ENCODE data around the gene DTNA. TPM values are rescaled to one million over a fixed set of nuclear protein-coding genes. Genes with fewer than 3 reads are reported as not detected.

The DTNA gene
- total RNA-seq, 2 donors from 2014 or later, result 1.4 TPM; not detected in 1

GRCh38 chr18:34808389-34808788 is 98.3 kb downstream of the DTNA start:
- ATAC-seq (no peak), DNase-seq (ENCODE audit: low spot score in 2 of 2) (no peak)
- Mint-ChIP-seq H3K9me3 (no peaks in the 10 kb centered on the region), H3K27ac (no peak overlapping the region), H3K36me3 (no peaks in the 10 kb centered on the region)

GRCh38 chr18:34809451-34810072 is 99.5 kb downstream of the DTNA start:
- no peak overlapping the region for H3K27ac Mint-ChIP-seq
- H3K36me3 Mint-ChIP-seq, result no peaks in the 10 kb centered on the region
- no peak for ATAC-seq
- no peaks in the 10 kb centered on the region for H3K9me3 Mint-ChIP-seq
- DNase-seq (ENCODE audit: low spot score in 2 of 2), result no peak

- no peaks in the 10 kb centered on the region for H3K36me3 Mint-ChIP-seq
- H3K9me3 Mint-ChIP-seq, result no peaks in the 10 kb centered on the region
Measured at GRCh38 chr18:34816183-34816582, 106.1 kb downstream of the DTNA start.

GRCh38 chr18:34817636-34818035 is 107.5 kb downstream of the DTNA start:
- ATAC-seq, result no peak
- no peaks in the 10 kb centered on the region for H3K36me3 Mint-ChIP-seq
- no peak overlapping the region for H3K27ac Mint-ChIP-seq
- H3K9me3 Mint-ChIP-seq, result no peaks in the 10 kb centered on the region
- DNase-seq (ENCODE audit: low spot score in 2 of 2), result no peak

More at GRCh38 chr18:34816183-34816582, 106.1 kb downstream of the DTNA start:
- ATAC-seq (no peak), DNase-seq (ENCODE audit: low spot score in 2 of 2) (no peak)
- no peak overlapping the region for H3K27ac Mint-ChIP-seq

GRCh38 chr18:34818064-34818463 is 108.0 kb downstream of the DTNA start:
- H3K27ac Mint-ChIP-seq, result no peak overlapping the region
- DNase-seq (ENCODE audit: low spot score in 2 of 2) (no peak), ATAC-seq (no peak)
- H3K36me3 Mint-ChIP-seq, result no peaks in the 10 kb centered on the region
- H3K9me3 Mint-ChIP-seq, result no peaks in the 10 kb centered on the region

- ATAC-seq (no peak), DNase-seq (ENCODE audit: low spot score in 2 of 2) (no peak)
- no peak overlapping the region for H3K27ac Mint-ChIP-seq
- H3K36me3 Mint-ChIP-seq, result peaks cover 0 to 3% of the 10 kb centered on the region in 2 donors
- H3K9me3 Mint-ChIP-seq, result no peaks in the 10 kb centered on the region
Measured at GRCh38 chr18:34820360-34821065, 110.4 kb downstream of the DTNA start.

GRCh38 chr18:34821669-34822210 is 111.6 kb downstream of the DTNA start:
- Mint-ChIP-seq H3K9me3 (no peaks in the 10 kb centered on the region), H3K27ac (no peak overlapping the region), H3K36me3 (peaks cover 0 to 5% of the 10 kb centered on the region in 2 donors)
- DNase-seq (ENCODE audit: low spot score in 2 of 2) (no peak), ATAC-seq (no peak)

GRCh38 chr18:34828093-34828492 is 118.0 kb downstream of the DTNA start:
- Mint-ChIP-seq H3K36me3 (peaks cover 0 to 10% of the 10 kb centered on the region in 2 donors), H3K9me3 (no peaks in the 10 kb centered on the region), H3K27ac (no peak overlapping the region)
- DNase-seq (ENCODE audit: low spot score in 2 of 2) (no peak), ATAC-seq (no peak)

- H3K27ac Mint-ChIP-seq, result peak overlapping the region; percentile 16 to 95
- ATAC-seq (peak; percentile 13 to 96), DNase-seq (ENCODE audit: low spot score in 2 of 2) (no peak)
- H3K9me3 Mint-ChIP-seq, result peaks cover 0 to 4% of the 10 kb centered on the region in 2 donors
- H3K36me3 Mint-ChIP-seq, result peaks cover 0 to 43% of the 10 kb centered on the region in 2 donors
Measured at GRCh38 chr18:34834897-34835296, 124.8 kb downstream of the DTNA start.

- peaks cover 0 to 43% of the 10 kb centered on the region in 2 donors for H3K36me3 Mint-ChIP-seq
- no peak for DNase-seq (ENCODE audit: low spot score in 2 of 2)
- peak in 1 of 2 donors; percentile 39 for ATAC-seq
Measured at GRCh38 chr18:34835466-34835865, 125.4 kb downstream of the DTNA start.

GRCh38 chr18:34837769-34838272 is 127.7 kb downstream of the DTNA start:
- DNase-seq (ENCODE audit: low spot score in 2 of 2) (no peak), ATAC-seq (no peak)
- Mint-ChIP-seq H3K36me3 (peaks cover 0 to 37% of the 10 kb centered on the region in 2 donors), H3K27ac (no peak overlapping the region), H3K9me3 (peaks cover 0 to 4% of the 10 kb centered on the region in 2 donors)

More at GRCh38 chr18:34835466-34835865, 125.4 kb downstream of the DTNA start:
- Mint-ChIP-seq H3K27ac (peak overlapping the region; percentile 16 to 95), H3K9me3 (peaks cover 0 to 4% of the 10 kb centered on the region in 2 donors)

GRCh38 chr18:34838669-34839068 is 128.6 kb downstream of the DTNA start:
- ATAC-seq (no peak), DNase-seq (ENCODE audit: low spot score in 2 of 2) (no peak)
- Mint-ChIP-seq H3K9me3 (peaks cover 0 to 4% of the 10 kb centered on the region in 2 donors), H3K36me3 (peaks cover 0 to 34% of the 10 kb centered on the region in 2 donors), H3K27ac (no peak overlapping the region)

GRCh38 chr18:34840256-34840826 is 130.2 kb downstream of the DTNA start:
- no peak for ATAC-seq
- peaks cover 0 to 4% of the 10 kb centered on the region in 2 donors for H3K9me3 Mint-ChIP-seq
- H3K27ac Mint-ChIP-seq, result no peak overlapping the region
- DNase-seq (ENCODE audit: low spot score in 2 of 2), result no peak
- peaks cover 0 to 26% of the 10 kb centered on the region in 2 donors for H3K36me3 Mint-ChIP-seq

- peaks cover 0 to 18% of the 10 kb centered on the region in 2 donors for H3K36me3 Mint-ChIP-seq
- no peak for DNase-seq (ENCODE audit: low spot score in 2 of 2)
- no peak overlapping the region for H3K27ac Mint-ChIP-seq
- no peaks in the 10 kb centered on the region for H3K9me3 Mint-ChIP-seq
- no peak for ATAC-seq
Measured at GRCh38 chr18:34841891-34842290, 131.8 kb downstream of the DTNA start.

- Mint-ChIP-seq H3K9me3 (no peaks in the 10 kb centered on the region), H3K36me3 (peaks cover 0 to 5% of the 10 kb centered on the region in 2 donors), H3K27ac (no peak overlapping the region)
- ATAC-seq (no peak), DNase-seq (ENCODE audit: low spot score in 2 of 2) (no peak)
Measured at GRCh38 chr18:34844072-34844471, 134.0 kb downstream of the DTNA start.

GRCh38 chr18:34844732-34845459 is 134.8 kb downstream of the DTNA start:
- ATAC-seq, result no peak
- no peak overlapping the region for H3K27ac Mint-ChIP-seq
- no peaks in the 10 kb centered on the region for H3K9me3 Mint-ChIP-seq
- no peak for DNase-seq (ENCODE audit: low spot score in 2 of 2)
- peaks cover 0 to 5% of the 10 kb centered on the region in 2 donors for H3K36me3 Mint-ChIP-seq
